Measurements from ENCODE around the gene LSM7. TPM values are rescaled to one million over a fixed set of nuclear protein-coding genes. Genes with fewer than 3 reads are reported as not detected.

The LSM7 gene
- total and polyA plus RNA-seq, 2 of the 13 experiments (the other 11 are each of a cell fraction or from before 2014, with no cell fraction given): 140 to 205 TPM

DNA sequence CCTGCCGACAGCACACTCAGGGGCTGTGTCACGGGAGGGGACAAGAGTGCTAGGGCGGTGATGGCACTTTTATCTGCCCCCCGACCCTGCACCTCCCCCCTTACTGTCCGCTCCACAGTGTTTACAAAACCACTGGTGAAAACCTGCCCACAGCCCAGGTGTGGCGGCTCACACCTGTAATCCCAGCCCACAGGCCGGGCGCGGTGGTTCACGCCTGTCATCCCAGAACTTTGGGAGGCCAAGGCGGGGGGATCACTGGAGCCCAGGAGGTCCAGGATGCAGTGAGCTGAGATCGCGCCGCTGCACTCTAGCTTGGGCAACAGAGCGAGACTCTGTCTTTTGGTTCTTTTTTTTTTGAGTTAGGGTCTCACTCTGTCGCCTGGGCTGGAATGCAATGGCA is 32.2 kb downstream of the LSM7 start (continued):
- no peak for TF ChIP-seq ZNF17 (CRISPR knock-in tag; IDR thresholded peaks at IDR 0.05)

DNA sequence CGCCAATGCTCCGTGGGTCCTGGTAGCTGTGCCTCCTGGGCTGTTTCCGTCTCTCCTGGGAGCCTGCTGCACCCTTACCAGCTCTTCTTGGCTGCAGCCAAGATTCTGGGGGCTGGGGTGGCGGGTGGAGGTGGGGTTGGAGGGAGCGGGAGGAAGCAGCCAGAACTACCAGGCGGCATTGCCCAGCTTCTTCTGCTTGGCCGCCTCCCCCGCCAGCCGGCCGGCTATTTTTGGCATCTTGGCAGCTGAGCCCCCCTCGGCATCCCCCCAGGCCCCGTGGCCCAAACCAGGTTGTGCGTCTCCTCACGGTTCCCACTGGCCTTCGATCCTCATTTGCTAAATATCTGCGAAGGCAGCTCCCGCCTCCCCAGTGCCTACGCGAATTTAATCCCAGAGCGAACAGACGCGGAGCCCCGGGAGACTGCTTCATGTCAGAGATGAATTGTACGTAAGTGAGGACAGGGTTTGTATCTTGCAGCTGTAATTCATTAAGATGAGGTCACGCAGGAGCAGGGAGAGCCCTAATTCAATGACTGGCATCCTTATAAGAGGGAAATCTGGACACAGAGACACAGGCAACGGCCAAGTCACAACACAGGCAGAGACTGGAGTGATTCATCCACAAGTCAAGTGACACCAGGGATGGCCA is 33.6 kb downstream of the LSM7 start:
- WGBS (ENCODE audit: low lambda C conversion rate): 57% methylated on average over 25 of the region's 26 CpGs
- H3K27ac ChIP-seq (ENCODE audit: extremely low read length, insufficient read depth, low read length): no peak overlapping the region
- intact Hi-C loops (cut with micrococcal nuclease; ENCODE audit: unreplicated experiment) (no loop called here), in situ Hi-C loops (cut with HindIII; ENCODE audit: extremely low pct_ligation_motif_present, low pct_unique_long_range_greater_than_20kb) (no loop called here)
- CTCF ChIA-PET (ENCODE audit: low intra/inter-chr PET ratio, low total read pairs): no interaction called here
- no peak for DNase-seq (ENCODE audit: low spot score)
- no peaks in the 10 kb centered on the region for H3K36me3 ChIP-seq (replicated peaks in 1 of 2; ENCODE audit: control insufficient read depth in 1 of 2, insufficient read depth in 2 of 2, low read length in 2 of 2)
- no TSS peak for BruUV-seq (replicated peaks)
- TF ChIP-seq, protein P1, sequence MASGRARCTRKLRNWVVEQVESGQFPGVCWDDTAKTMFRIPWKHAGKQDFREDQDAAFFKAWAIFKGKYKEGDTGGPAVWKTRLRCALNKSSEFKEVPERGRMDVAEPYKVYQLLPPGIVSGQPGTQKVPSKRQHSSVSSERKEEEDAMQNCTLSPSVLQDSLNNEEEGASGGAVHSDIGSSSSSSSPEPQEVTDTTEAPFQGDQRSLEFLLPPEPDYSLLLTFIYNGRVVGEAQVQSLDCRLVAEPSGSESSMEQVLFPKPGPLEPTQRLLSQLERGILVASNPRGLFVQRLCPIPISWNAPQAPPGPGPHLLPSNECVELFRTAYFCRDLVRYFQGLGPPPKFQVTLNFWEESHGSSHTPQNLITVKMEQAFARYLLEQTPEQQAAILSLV (CRISPR knock-in tag; IDR thresholded peaks at IDR 0.05; ENCODE audit: borderline replicate concordance): no peak
- no peak for TF ChIP-seq ZNF766 (CRISPR knock-in tag; IDR thresholded peaks at IDR 0.05; ENCODE audit: borderline replicate concordance)
- no peak for TF ChIP-seq GATA4 (IDR thresholded peaks at IDR 0.05; ENCODE audit: borderline replicate concordance, low read depth)
- no peak for TF ChIP-seq MED1 (CRISPR knock-in tag; IDR thresholded peaks at IDR 0.05)
- no peak for TF ChIP-seq MAFF (IDR thresholded peaks at IDR 0.05; ENCODE audit: low read depth, low read length)
- TF ChIP-seq ZNF556 (CRISPR knock-in tag; IDR thresholded peaks at IDR 0.05; ENCODE audit: borderline replicate concordance): no peak
- FAIRE-seq: no peak
- peaks cover 19% of the 10 kb centered on the region for H3K4me1 ChIP-seq (ENCODE audit: insufficient read depth, low read length)
- H2AFZ ChIP-seq (ENCODE audit: low read length): no peak overlapping the region
- H3K9me3 ChIP-seq (ENCODE audit: low read length): no peaks in the 10 kb centered on the region
- no peaks in the 10 kb centered on the region for H4K20me1 ChIP-seq (ENCODE audit: insufficient read depth, low read length)
- peaks cover 25 to 70% of the 10 kb centered on the region in 2 experiments for H3K27me3 ChIP-seq (ENCODE audit: control insufficient read depth in 1 of 2, insufficient read depth in 2 of 2, low read length in 2 of 2)
- no peaks in the 10 kb centered on the region for H3K79me2 ChIP-seq (ENCODE audit: insufficient read depth, low read length)
- no peak for ATAC-seq
- no peak overlapping the region for H3K9ac ChIP-seq (ENCODE audit: insufficient read depth, low read depth, low read length)
- no peak overlapping the region for H3K4me2 ChIP-seq (ENCODE audit: low read depth, low read length)
- POLR2A ChIA-PET: interaction anchor here (0.5 to 0.7 kb wide), 2 partner anchors 99 to 359 kb away, joined by 3 read pairs; no protein-coding TSS in a partner anchor
- H3K4me3 ChIP-seq (replicated peaks in 1 of 3; ENCODE audit: insufficient read depth in 1 of 3, low read depth in 2 of 3, low read length in 3 of 3): no peak overlapping the region

Measured in HepG2 (cell line).